Activated T-helper 2 cell treated with anti-CD3 and anti-CD28 coated beads, Interferon-gamma antibody, Interleukin-2, Interleukin-4, amounts not matched to agents 10 μg/mL and 5 μg/mL and 100 μg/mL, durations not matched to agents 14 hours and 24 hours and 36 hours (primary cell): ENCODE measurements around the gene DPEP3. TPM values are rescaled to one million over a fixed set of nuclear protein-coding genes. Genes with fewer than 3 reads are reported as not detected.
"Not testable (repeated sequence)": the region's sequence is repeated elsewhere in the genome, so short reads cannot be mapped to it uniquely, and the experiment has no call there.

Source experiments
- DNase-seq: peaks from one replicate; pipeline ENCODE4 v3.0.0; 2021; ENCODE audit warnings: low spot score
- H3K27ac Mint-ChIP-seq: one replicate; pipeline ENCODE4 v1.8.0; 2021; ENCODE audit warnings: mixed read lengths
- H3K27me3 Mint-ChIP-seq: one replicate; pipeline ENCODE4 v1.8.0; 2021; ENCODE audit warnings: low read depth, mixed read lengths
- H3K36me3 Mint-ChIP-seq: one replicate; pipeline ENCODE4 v1.8.0; 2021; ENCODE audit warnings: low read depth, mixed read lengths
- H3K4me1 Mint-ChIP-seq: one replicate; pipeline ENCODE4 v1.8.0; 2021; ENCODE audit warnings: low read depth, mixed read lengths
- H3K4me3 Mint-ChIP-seq: one replicate; pipeline ENCODE4 v1.8.0; 2021; ENCODE audit warnings: low read depth, mild to moderate bottlenecking, moderate library complexity, mixed read lengths
- H3K9me3 Mint-ChIP-seq: one replicate; pipeline ENCODE4 v1.8.0; 2021; ENCODE audit warnings: mixed read lengths
- intact Hi-C: fragments of 100-400 bp; cut with micrococcal nuclease; formaldehyde crosslinking; loops from one replicate; pipeline ENCODE4 v1.15.1; 2023
- total RNA-seq: library from RNA; stranded (reverse); gene quantifications from 2 replicates; pipeline ENCODE4 v1.2.3, GENCODE V29; 2022

Gene DPEP3
- total RNA-seq, 1 donor from 2014 or later, result not detected

DNA sequence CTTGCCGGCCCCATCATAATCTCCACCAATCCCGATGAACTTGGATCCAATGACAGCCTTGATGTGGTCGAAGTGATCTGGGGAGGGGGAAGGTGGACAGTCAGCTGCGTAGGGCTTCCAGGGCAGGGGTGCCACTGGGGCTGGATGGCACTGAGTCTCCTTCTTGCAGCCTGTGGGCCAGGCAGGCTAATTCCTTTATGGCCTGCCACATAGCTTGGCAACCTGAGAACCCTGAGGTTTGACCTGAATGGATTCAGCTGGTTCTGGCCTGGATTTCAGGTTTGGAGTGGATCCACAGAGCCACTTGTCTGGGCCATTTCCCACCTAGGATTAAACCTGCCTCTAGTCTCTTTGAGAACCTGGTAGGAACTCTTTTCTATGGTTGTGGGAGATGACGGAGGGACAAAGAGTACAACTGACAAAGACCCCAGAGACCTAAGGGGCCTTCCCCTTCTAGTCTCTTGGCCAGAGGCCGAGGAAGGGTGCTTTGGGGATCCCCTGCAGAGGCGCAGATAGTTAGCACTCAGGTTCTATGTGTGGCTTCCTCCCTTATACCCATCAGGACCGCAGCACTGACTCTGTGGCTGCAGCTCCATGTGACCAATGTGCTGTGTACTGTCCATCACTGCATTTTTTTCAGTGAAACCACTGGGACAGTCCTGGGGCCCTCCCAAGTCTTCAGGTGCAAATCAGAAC lies 9.2 kb upstream of the DPEP3 start:
- Mint-ChIP-seq H3K27me3 (no peaks in the 10 kb centered on the region), H3K36me3 (no peaks in the 10 kb centered on the region), H3K4me1 (peaks cover 17% of the 10 kb centered on the region), H3K27ac (no peak overlapping the region), H3K4me3 (no peak overlapping the region), H3K9me3 (no peaks in the 10 kb centered on the region)
- intact Hi-C loops, result no loop called here
- no peak for DNase-seq

DNA sequence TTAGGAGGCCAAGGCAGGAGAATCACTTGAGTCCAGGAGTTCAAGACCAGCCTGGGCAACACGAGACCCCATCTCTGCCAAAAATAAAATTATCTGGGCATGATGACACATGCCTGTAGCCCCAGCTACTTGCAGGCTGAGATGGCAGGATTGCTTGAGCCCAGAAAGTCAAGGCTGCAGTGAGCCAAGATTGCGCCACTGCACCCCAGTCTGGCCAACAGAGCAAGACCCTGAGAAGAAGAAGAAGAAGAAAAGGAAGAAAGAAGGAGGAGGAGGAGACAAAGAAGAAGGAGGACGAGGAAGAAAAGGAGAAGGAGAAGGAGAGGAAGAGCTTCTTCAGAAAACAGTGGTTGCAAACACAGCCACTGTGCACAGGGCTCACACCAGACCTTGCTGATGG lies 8.4 kb upstream of the DPEP3 start:
- peaks cover 18% of the 10 kb centered on the region for H3K4me1 Mint-ChIP-seq
- no peak overlapping the region for H3K27ac Mint-ChIP-seq
- DNase-seq, result no peak
- H3K4me3 Mint-ChIP-seq, result no peak overlapping the region
- no peaks in the 10 kb centered on the region for H3K27me3 Mint-ChIP-seq
- intact Hi-C loops, result no loop called here
- no peaks in the 10 kb centered on the region for H3K36me3 Mint-ChIP-seq
- no peaks in the 10 kb centered on the region for H3K9me3 Mint-ChIP-seq

DNA sequence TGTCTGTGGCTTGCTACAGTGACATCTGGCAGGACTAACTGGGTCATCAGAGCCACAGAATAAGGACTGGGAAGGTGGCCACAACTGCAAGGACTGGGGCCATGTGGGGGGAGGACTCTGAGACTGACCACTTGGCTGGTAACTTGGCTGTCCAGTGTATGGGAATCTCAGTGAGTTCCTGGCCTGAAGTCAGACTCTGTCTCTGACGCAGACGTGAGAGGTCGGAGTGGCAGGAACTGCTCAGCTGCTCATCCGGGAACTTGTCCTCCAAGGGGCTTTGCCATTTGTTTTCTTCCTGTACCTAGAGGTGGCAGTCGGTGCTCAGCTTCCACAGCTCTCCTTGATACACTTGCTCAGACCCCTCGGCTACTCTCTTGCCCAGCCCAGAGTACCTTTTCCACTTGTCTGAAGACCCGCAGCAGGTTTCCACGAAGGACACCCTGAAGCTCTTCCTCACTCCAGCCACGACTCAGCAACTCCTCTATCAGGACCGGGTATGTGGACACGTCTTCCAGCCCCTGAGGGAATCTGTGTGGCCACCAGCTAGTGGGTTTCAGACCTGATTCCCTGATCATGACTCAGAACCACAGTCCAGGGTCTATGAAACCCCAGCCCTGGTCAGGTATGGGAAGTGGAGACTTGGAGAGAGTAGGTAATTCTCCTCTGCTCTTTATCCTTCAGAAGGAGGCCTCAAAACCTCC lies 7.3 kb upstream of the DPEP3 start:
- H3K9me3 Mint-ChIP-seq, result no peaks in the 10 kb centered on the region
- intact Hi-C loops, result no loop called here
- H3K4me1 Mint-ChIP-seq, result peaks cover 21% of the 10 kb centered on the region
- H3K36me3 Mint-ChIP-seq, result no peaks in the 10 kb centered on the region
- DNase-seq, result no peak
- H3K27ac Mint-ChIP-seq, result no peak overlapping the region
- no peak overlapping the region for H3K4me3 Mint-ChIP-seq
- H3K27me3 Mint-ChIP-seq, result no peaks in the 10 kb centered on the region

DNA sequence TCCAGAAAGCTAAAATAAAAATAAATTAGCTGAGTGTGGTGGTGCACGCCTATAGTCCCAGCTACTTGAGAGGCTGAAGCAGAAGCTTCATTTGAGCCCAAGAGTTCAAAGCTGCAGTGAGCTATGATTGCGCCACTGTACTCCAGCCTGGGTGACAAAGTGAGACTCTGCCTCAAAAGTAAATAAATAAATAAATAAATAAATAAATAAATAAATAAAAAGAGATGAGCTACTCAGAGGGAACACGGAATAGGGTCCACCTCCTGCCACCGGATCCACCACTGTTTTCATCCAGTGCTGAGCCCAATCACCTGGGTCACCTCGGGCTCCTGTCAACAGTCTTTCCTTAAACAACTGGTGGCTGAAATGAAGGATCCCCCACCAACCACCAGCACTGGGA lies 6.7 kb upstream of the DPEP3 start:
- Mint-ChIP-seq H3K27ac (no peak overlapping the region), H3K27me3 (no peaks in the 10 kb centered on the region), H3K4me3 (no peak overlapping the region), H3K36me3 (no peaks in the 10 kb centered on the region), H3K4me1 (peaks cover 18% of the 10 kb centered on the region), H3K9me3 (no peaks in the 10 kb centered on the region)
- no peak for DNase-seq
- intact Hi-C loops, result no loop called here

DNA sequence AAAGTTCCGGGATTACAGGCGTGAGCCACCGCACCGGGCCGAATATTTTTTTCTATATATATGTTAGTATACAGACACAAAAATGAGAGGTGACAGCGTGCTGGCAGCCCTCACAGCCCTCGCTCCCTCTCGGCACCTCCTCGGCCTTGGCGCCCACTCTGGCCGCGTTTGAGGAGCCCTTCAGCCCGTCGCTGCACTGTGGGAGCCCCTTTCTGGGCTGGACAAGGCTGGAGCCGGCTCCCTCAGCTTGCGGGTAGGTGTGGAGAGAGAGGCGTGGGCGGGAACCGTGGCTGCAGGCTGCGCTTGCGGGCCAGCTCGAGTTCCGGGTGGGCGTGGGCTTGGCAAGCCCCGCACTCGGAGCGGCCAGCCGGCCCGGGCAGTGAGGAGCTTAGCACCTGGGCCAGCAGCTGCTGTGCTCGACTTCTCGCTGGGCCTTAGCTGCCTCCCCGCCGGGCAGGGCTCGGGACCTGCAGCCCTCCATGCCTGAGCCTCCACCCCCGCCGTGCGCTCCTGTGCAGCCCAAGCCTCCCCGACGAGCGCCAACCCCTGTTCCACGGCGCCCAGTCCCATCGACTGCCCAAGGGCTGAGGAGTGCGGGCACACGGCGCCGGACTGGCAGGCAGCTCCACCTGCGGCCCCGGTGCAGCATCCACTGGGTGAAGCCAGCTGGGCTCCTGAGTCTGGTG lies 1.9 kb upstream of the DPEP3 start:
- Mint-ChIP-seq H3K4me3 (no peak overlapping the region), H3K27me3 (no peaks in the 10 kb centered on the region), H3K9me3 (no peaks in the 10 kb centered on the region), H3K27ac (no peak overlapping the region), H3K4me1 (peaks cover 15% of the 10 kb centered on the region), H3K36me3 (no peaks in the 10 kb centered on the region)
- intact Hi-C loops, result loop anchor here (5.0 kb wide), 2 partner anchors 40 to 45 kb away; partner anchors contain the start of genes DDX28, DUS2 and PSMB10
- DNase-seq, result no peak

DNA sequence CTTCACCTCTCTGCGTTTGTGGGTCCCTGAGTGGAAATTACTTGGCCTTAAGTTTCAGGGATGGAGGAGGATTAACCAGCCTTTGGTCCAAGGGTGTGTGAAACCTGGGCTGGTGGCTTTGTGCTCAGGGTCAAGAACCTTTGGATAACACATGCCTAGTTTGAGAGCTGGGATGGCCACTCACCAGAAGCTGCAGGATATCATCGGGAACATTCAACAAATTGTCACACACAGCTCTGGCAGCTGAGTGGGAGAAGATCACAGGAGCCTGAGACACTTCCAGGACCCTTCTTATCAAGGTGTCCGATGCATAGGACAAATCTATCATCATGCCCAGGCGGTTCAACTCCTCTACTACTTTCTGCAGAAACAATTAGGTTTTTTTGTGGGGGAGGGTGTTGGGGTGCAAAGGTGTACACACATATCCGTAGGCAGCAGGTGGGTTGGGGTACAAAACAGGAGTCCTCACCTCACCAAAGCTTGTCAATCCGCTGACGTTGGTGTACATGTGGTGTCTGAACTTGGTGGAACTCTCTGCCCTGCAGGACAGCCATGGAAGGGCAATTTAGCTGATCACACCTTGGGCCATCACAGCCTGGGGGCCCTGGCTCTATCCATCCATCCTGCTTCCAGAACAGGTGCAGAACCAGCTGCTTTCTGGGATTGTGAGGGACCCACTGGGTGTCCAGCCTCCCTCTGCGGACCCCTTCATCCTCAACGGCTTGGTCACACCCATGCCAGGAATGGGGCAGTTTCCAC lies 2.7 kb downstream of the DPEP3 start:
- Mint-ChIP-seq H3K27me3 (no peaks in the 10 kb centered on the region), H3K4me3 (no peak overlapping the region), H3K36me3 (no peaks in the 10 kb centered on the region), H3K27ac (no peak overlapping the region), H3K9me3 (no peaks in the 10 kb centered on the region), H3K4me1 (no peaks in the 10 kb centered on the region)
- no peak for DNase-seq
- intact Hi-C loops, result no loop called here

DNA sequence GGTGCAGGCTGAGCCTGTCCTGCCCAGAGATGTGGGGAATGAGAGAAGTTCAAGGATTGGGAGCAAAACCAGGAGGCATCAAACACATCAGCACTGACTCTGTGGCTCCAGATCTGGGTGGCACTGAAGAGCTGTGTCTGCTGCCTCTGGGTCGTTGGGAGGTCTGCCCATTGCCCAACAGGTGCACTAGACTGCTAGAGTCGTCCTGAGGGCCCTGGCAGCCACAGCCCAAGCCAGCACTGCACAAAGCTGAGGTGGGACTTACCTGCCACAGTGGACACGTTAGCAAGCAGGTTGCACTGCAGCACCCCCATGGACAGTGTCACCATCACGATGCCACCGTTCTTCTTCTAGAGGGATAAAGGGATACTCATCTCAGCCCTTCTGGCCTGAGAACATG lies 3.3 kb downstream of the DPEP3 start:
- intact Hi-C loops, result no loop called here

DNA sequence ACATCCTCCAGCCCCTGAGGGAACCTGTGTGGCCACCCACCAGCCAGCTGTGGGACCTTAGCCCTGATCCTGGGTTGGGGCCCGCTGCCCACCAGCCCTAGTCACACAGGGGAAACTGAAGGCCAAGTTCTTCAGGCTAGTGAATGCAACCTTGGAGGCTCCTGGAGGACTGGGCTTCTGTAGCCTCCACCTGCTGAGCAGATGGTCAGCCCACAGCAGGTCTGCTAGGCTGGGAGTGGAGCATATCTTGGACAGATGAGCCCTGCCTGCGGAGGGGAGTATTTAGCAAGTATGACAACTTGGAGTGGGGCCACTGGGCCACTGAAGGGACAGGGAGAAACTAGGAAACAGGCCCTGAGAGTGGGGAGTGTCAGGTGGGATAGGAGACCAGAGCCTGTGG lies 4.1 kb downstream of the DPEP3 start:
- Mint-ChIP-seq H3K9me3 (no peaks in the 10 kb centered on the region), H3K4me3 (no peak overlapping the region), H3K27ac (no peak overlapping the region), H3K27me3 (no peaks in the 10 kb centered on the region), H3K36me3 (no peaks in the 10 kb centered on the region), H3K4me1 (no peaks in the 10 kb centered on the region)
- intact Hi-C loops, result no loop called here
- no peak for DNase-seq

More for the DNA sequence above, 3.3 kb downstream of the DPEP3 start:
- Mint-ChIP-seq H3K4me1 (no peaks in the 10 kb centered on the region), H3K4me3 (no peak overlapping the region), H3K9me3 (no peaks in the 10 kb centered on the region), H3K36me3 (no peaks in the 10 kb centered on the region), H3K27me3 (no peaks in the 10 kb centered on the region), H3K27ac (no peak overlapping the region)
- DNase-seq, result no peak

DNA sequence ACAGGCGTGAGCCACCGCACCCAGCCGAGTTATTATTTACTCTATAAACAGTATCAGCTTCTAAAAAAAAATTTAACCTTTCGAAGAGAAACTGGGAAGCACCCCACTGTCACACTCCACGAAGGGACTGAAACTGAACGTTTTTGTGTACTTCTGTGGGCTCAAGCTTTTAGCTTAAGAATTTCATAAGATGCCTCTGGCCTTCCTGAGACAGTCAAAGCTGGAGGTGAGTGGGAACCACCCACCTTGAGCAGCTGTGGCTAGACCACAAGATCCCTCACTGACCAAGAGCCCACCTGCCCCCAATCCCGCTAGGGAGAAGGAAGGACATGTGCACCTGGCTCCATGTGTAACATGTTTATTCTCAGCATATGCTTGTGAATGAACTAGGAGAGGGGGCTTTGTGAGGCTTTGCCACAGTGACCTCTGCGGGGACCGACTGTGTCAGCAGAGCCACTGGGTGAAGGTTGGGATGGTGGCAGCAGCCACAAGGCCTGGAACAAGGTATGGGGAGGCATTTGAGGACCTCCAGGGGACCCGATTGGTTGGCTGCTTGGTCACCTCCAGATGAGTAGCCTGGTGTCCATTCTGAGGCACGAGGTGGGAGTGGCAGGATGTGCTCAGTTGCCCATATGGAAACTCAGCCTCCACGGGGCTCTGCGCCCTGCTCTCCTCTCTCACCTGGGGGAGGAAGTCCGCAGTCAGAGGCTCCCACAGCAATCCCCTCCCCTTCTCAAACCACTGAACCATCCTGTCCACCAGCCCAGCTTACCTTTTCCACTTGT lies 4.8 kb downstream of the DPEP3 start:
- no peak overlapping the region for H3K4me3 Mint-ChIP-seq
- no peaks in the 10 kb centered on the region for H3K27me3 Mint-ChIP-seq
- no peaks in the 10 kb centered on the region for H3K36me3 Mint-ChIP-seq
- H3K27ac Mint-ChIP-seq, result no peak overlapping the region
- no peaks in the 10 kb centered on the region for H3K4me1 Mint-ChIP-seq
- intact Hi-C loops, result no loop called here
- no peaks in the 10 kb centered on the region for H3K9me3 Mint-ChIP-seq
- DNase-seq, result no peak

DNA sequence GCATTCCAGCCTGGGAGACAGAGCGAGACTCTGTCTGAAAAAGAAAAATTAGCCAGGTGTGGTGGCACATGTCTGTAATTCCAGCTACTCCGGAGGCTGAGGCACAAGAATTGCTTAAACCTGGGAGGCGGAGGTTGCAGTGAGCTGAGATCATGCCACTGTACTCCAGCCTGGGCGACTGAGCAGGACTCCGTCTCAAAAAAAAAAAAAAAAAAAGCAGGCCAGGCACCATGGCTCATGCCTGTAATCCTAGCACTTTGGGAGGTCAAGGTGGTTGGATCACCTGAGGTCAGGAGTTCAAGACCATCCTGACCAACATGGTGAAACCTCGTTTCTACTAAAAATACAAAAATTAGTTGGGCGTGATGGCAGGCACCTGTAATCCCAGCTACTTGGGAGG lies 8.0 kb downstream of the DPEP3 start:
- H3K4me3 Mint-ChIP-seq, H3K36me3 Mint-ChIP-seq, DNase-seq, H3K4me1 Mint-ChIP-seq, H3K27ac Mint-ChIP-seq, H3K27me3 Mint-ChIP-seq, H3K9me3 Mint-ChIP-seq, intact Hi-C loops: not testable (repeated sequence)

DNA sequence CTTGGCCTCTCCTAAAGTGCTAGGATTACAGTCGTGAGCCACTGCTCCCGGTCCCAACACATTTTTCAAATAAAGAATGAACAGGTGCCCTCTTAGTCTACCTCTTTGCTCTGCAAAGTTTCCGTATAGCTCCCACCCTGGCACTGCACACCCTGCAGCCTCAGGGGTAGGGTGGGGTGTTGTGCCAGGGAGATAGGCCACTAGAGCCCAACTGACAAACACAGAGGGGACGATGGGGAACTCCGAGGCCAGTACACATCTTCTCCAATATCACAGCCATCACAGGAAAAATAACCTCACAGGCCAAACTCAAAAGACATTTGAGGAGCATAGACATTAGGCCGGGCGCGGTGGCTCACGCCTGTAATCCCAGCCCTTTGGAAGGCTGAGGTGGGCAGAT lies 9.2 kb downstream of the DPEP3 start:
- Mint-ChIP-seq H3K27ac (no peak overlapping the region), H3K4me1 (peaks cover 20% of the 10 kb centered on the region), H3K4me3 (no peak overlapping the region), H3K27me3 (no peaks in the 10 kb centered on the region), H3K9me3 (no peaks in the 10 kb centered on the region), H3K36me3 (no peaks in the 10 kb centered on the region)
- no peak for DNase-seq
- intact Hi-C loops, result no loop called here
